Right lobe of liver (tissue), 4 donors: ENCODE data around the gene MYH15.

Experiments used
- POLR2A ChIP-seq: fragments of 450-650 bp; IDR thresholded peaks from one replicate; pipeline ENCODE4 v1.6.1; 2017; ENCODE audit warnings: antibody characterized with exemption, mild to moderate bottlenecking
- TF ChIP-seq, protein P1 (sequence below), 4 donors: fragments of 200-600 bp in 3 of 4; fragments of 450-650 bp in 1 of 4; IDR thresholded peaks; one replicate each; pipeline versions ENCODE4 v1.5.1 to v1.8.0; 2016 to 2022; ENCODE audit warnings: antibody characterized with exemption in 4 of 4, mild to moderate bottlenecking in 2 of 4
- donor health status: DM: no; HTN: no; CAD: no.
- donor health status: DM: no; HTN: no; CAD: no.
- donor health status: DM: no; HTN: yes; CAD: no.

GRCh38 chr3:108507902-108508301, 2.5 kb downstream of the MYH15 start:
- TF ChIP-seq, protein P1, sequence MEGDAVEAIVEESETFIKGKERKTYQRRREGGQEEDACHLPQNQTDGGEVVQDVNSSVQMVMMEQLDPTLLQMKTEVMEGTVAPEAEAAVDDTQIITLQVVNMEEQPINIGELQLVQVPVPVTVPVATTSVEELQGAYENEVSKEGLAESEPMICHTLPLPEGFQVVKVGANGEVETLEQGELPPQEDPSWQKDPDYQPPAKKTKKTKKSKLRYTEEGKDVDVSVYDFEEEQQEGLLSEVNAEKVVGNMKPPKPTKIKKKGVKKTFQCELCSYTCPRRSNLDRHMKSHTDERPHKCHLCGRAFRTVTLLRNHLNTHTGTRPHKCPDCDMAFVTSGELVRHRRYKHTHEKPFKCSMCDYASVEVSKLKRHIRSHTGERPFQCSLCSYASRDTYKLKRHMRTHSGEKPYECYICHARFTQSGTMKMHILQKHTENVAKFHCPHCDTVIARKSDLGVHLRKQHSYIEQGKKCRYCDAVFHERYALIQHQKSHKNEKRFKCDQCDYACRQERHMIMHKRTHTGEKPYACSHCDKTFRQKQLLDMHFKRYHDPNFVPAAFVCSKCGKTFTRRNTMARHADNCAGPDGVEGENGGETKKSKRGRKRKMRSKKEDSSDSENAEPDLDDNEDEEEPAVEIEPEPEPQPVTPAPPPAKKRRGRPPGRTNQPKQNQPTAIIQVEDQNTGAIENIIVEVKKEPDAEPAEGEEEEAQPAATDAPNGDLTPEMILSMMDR (IDR thresholded peaks at IDR 0.05): no peak
- no peak for TF ChIP-seq POLR2A
